ENCODE results near the gene C4orf50. TPM values are rescaled to one million over a fixed set of nuclear protein-coding genes. Genes with fewer than 3 reads are reported as not detected.

Gene C4orf50
- total and polyA plus RNA-seq, 2 of the 8 experiments (the other 6 are each of a cell fraction or from before 2014, with no cell fraction given) = 0.08 to 0.22 TPM

- Histone ChIP-seq H4K8ac (ENCODE audit: extremely low read depth, insufficient read depth, low read length) (no peak overlapping the region; the same call in 1 of the 2 replicates), H4K5ac (ENCODE audit: insufficient read length, low read depth, low read length) (no peak overlapping the region), H3K27ac (ENCODE audit: low read depth, low read length) (no peak overlapping the region), H3K4ac (replicated peaks; ENCODE audit: insufficient read length, low read depth, low read length) (no peak overlapping the region), H3K4me2 (ENCODE audit: insufficient read depth in 1 of 2, low read depth in 2 of 2, low read length in 2 of 2) (no peak overlapping the region), H3K27me3 (replicated peaks in 1 of 4; ENCODE audit: control insufficient read depth in 3 of 4, extremely low read depth in 1 of 4, insufficient read depth in 3 of 4, low read length in 3 of 4) (no peaks in the 10 kb centered on the region; a peak in 1 of 7 replicates), H2BK5ac (ENCODE audit: low read depth, low read length) (no peak overlapping the region), H2AK5ac (ENCODE audit: low read depth, low read length) (no peak overlapping the region), H3K79me2 (ENCODE audit: control insufficient read depth in 1 of 2, insufficient read depth in 2 of 2, low read length in 2 of 2) (no peaks in the 10 kb centered on the region), H3K36me3 (ENCODE audit: control insufficient read depth in 2 of 4, insufficient read depth in 4 of 4, low read length in 3 of 4) (no peaks in the 10 kb centered on the region), H2BK15ac (ENCODE audit: low read length) (no peak overlapping the region), H3K9ac (replicated peaks in 1 of 4; ENCODE audit: extremely low read depth in 1 of 4, low read depth in 3 of 4, low read length in 3 of 4) (no peak overlapping the region), H2BK120ac (replicated peaks; ENCODE audit: low read depth, low read length) (no peak overlapping the region), H2BK20ac (ENCODE audit: low read length) (no peak overlapping the region), H3K4me1 (replicated peaks in 1 of 4; ENCODE audit: control insufficient read depth in 3 of 4, insufficient read depth in 4 of 4, low read length in 3 of 4) (no peaks in the 10 kb centered on the region; a peak in 2 of 7 replicates), H3K23ac (ENCODE audit: insufficient read length) (no peak overlapping the region), H2AFZ (ENCODE audit: low read length) (no peak overlapping the region), H3K14ac (ENCODE audit: insufficient read length) (no peak overlapping the region), H3K18ac (ENCODE audit: extremely low read depth, low read length) (no peak overlapping the region), H3K4me3 (ENCODE audit: extremely low read depth in 1 of 4, insufficient read depth in 2 of 4, low read depth in 3 of 4, low read length in 4 of 4) (no peak overlapping the region), H3K79me1 (ENCODE audit: low read depth, low read length) (no peaks in the 10 kb centered on the region; the same call in 1 of the 2 replicates), H2BK12ac (ENCODE audit: low read depth, low read length) (no peak overlapping the region), H3K23me2 (ENCODE audit: low read depth, low read length) (no peaks in the 10 kb centered on the region), H4K91ac (replicated peaks; ENCODE audit: insufficient read length, low read length) (no peak overlapping the region), H3K9me3 (ENCODE audit: insufficient read depth in 2 of 2, low read depth in 1 of 2, low read length in 1 of 2) (peaks cover 0 to 3% of the 10 kb centered on the region in 2 experiments; a peak in 1 of 4 replicates), H4K20me1 (replicated peaks in 1 of 2; ENCODE audit: control insufficient read depth in 1 of 2, insufficient read depth in 2 of 2, low read length in 2 of 2) (no peaks in the 10 kb centered on the region), H3K56ac (replicated peaks; ENCODE audit: insufficient read length, low read depth, low read length) (no peak overlapping the region)
- CTCF ChIA-PET (ENCODE audit: partially characterized antibody) = interaction anchor here (0.7 to 3.0 kb wide), 10 partner anchors 9 to 267 kb away, joined by 3 to 22 read pairs (median 4); partner anchors contain the start of gene JAKMIP1
- 89% methylated on average over 17 of the region's 18 CpGs; no CpG with 5 or more reads in 1 of the 2 experiments for WGBS, 2 experiments (ENCODE audit: extremely low coverage in 1 of 2, insufficient coverage in 1 of 2, insufficient read length in 1 of 2, insufficient replicate concordance in 2 of 2, low coverage in 1 of 2, low lambda C conversion rate in 2 of 2, missing lambda C conversion rate in 1 of 2)
- POLR2A ChIA-PET (ENCODE audit: partially characterized antibody) = no interaction called here
- DNase-seq (ENCODE audit: low read depth in 1 of 2, low spot score in 2 of 2) (no peak), FAIRE-seq (no peak)
- TF ChIP-seq SUZ12 (IDR thresholded peaks at IDR 0.05; ENCODE audit: low read length) (no peak), CHD2 (IDR thresholded peaks at IDR 0.05; ENCODE audit: low read length) (no peak), CREB1 (IDR thresholded peaks at IDR 0.05) (no peak), CBX5 (IDR thresholded peaks at IDR 0.05; ENCODE audit: low read depth, low read length) (no peak), EGR1 (IDR thresholded peaks at IDR 0.05; ENCODE audit: borderline replicate concordance, low read depth, low read length) (no peak), GABPA (IDR thresholded peaks at IDR 0.05; ENCODE audit: borderline replicate concordance, insufficient read depth, low read length) (no peak), SAP30 (IDR thresholded peaks at IDR 0.05; ENCODE audit: insufficient read depth, insufficient replicate concordance, low read length) (no peak), RFX5 (IDR thresholded peaks at IDR 0.05; ENCODE audit: borderline replicate concordance, low read depth, low read length) (no peak), ASH2L (IDR thresholded peaks at IDR 0.05; ENCODE audit: low read length) (no peak), CBX8 (IDR thresholded peaks at IDR 0.05; ENCODE audit: borderline replicate concordance, low read depth, low read length) (no peak)
Observed at GRCh38 chr4:5989236-5990225, 28.7 kb downstream of the C4orf50 start.

Data from H1 (cell line).